ENCODE measurements around the gene RBBP8NL.

DNA sequence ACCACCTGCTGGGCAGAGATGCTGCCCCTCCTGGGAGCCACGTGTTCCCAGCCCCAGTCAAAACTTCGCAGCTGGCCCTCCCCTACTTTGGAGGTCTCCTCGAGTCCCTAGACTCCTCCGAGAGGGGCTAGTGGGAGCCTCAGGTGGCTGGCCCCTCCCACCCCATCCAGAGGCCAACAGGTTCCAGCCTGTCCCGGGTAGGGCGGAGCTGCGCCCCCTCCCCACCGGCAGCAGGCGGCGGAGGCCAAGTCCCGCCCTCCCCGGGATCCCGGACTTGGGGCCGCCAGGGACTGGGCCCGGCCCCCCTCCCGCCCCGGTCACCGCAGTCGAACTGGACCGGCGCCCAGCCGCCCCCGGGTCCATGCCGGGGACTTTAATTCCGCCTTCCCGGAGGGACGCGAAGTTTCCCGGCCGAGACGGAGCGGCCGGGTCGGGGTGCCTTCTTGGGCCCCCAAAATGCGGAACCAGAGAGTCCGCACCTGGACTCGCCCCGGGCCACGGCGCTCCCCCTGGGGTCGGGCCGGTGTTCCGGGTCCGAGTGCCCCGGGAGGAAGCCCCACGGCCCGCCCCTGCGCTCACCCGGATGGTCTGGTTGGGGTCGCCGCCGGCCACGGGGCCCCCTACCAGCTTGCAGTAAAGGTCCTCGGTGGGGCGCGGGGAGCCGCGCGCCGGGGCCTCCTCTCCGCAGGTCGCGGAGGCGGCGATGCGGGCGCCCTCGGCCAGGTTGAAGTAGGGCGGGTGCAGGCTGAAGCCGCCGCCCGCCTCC, 60.8 kb downstream of the RBBP8NL start:
- TF ChIP-seq, protein P1, sequence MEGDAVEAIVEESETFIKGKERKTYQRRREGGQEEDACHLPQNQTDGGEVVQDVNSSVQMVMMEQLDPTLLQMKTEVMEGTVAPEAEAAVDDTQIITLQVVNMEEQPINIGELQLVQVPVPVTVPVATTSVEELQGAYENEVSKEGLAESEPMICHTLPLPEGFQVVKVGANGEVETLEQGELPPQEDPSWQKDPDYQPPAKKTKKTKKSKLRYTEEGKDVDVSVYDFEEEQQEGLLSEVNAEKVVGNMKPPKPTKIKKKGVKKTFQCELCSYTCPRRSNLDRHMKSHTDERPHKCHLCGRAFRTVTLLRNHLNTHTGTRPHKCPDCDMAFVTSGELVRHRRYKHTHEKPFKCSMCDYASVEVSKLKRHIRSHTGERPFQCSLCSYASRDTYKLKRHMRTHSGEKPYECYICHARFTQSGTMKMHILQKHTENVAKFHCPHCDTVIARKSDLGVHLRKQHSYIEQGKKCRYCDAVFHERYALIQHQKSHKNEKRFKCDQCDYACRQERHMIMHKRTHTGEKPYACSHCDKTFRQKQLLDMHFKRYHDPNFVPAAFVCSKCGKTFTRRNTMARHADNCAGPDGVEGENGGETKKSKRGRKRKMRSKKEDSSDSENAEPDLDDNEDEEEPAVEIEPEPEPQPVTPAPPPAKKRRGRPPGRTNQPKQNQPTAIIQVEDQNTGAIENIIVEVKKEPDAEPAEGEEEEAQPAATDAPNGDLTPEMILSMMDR (IDR thresholded peaks at IDR 0.05; ENCODE audit: low read depth, low read length, missing input control), result no peak
- TF ChIP-seq, protein P2, sequence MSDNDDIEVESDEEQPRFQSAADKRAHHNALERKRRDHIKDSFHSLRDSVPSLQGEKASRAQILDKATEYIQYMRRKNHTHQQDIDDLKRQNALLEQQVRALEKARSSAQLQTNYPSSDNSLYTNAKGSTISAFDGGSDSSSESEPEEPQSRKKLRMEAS (IDR thresholded peaks at IDR 0.05), result no peak
- TF ChIP-seq, protein P3, sequence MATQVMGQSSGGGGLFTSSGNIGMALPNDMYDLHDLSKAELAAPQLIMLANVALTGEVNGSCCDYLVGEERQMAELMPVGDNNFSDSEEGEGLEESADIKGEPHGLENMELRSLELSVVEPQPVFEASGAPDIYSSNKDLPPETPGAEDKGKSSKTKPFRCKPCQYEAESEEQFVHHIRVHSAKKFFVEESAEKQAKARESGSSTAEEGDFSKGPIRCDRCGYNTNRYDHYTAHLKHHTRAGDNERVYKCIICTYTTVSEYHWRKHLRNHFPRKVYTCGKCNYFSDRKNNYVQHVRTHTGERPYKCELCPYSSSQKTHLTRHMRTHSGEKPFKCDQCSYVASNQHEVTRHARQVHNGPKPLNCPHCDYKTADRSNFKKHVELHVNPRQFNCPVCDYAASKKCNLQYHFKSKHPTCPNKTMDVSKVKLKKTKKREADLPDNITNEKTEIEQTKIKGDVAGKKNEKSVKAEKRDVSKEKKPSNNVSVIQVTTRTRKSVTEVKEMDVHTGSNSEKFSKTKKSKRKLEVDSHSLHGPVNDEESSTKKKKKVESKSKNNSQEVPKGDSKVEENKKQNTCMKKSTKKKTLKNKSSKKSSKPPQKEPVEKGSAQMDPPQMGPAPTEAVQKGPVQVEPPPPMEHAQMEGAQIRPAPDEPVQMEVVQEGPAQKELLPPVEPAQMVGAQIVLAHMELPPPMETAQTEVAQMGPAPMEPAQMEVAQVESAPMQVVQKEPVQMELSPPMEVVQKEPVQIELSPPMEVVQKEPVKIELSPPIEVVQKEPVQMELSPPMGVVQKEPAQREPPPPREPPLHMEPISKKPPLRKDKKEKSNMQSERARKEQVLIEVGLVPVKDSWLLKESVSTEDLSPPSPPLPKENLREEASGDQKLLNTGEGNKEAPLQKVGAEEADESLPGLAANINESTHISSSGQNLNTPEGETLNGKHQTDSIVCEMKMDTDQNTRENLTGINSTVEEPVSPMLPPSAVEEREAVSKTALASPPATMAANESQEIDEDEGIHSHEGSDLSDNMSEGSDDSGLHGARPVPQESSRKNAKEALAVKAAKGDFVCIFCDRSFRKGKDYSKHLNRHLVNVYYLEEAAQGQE (IDR thresholded peaks at IDR 0.05), result no peak
- no peak for TF ChIP-seq SP1 (IDR thresholded peaks at IDR 0.05)
- TF ChIP-seq JUND (IDR thresholded peaks at IDR 0.05), result no peak
- TF ChIP-seq, protein P4, sequence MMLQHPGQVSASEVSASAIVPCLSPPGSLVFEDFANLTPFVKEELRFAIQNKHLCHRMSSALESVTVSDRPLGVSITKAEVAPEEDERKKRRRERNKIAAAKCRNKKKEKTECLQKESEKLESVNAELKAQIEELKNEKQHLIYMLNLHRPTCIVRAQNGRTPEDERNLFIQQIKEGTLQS (IDR thresholded peaks at IDR 0.05), result no peak
- TF ChIP-seq FOXA1 (IDR thresholded peaks at IDR 0.05), result no peak
- TF ChIP-seq GABPA (IDR thresholded peaks at IDR 0.05 in 1 of 2, conservative IDR thresholded peaks at IDR 0.05 in 1 of 2), result no peak
